HG02973 (cell line): ENCODE data around the gene RHBDD1.
A peak's percentile ranks its signal among the peaks of the same experiment; 100 is the strongest.

ENCODE experiments used
- ATAC-seq: cut with Tn5 transposase; IDR thresholded peaks from one replicate; pipeline ENCODE4 v1.9.1; 2021; ENCODE audit warnings: moderate library complexity; ENCODE audit not compliant: unreplicated experiment

RHBDD1 gene

DNA sequence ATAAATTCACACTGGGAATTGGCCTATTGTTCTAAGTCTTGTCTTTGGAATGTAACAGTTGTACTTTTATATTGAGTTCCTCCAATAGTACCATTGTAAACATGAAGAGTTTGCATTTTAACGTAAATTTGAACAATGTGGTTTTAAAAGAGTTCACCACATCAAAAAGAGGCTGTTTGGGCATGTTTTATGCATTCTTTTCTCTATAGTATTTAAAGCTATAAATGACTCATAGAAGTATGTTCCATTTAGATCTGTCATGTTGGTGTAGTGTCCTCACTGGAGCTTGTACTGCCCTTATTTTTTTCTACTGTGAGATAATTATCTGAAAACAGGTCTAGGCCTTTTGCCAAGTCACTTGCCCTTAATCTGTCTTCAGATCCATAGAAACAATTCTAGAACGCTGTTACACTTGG is 141.9 kb downstream of the RHBDD1 start:
- ATAC-seq = no peak

DNA sequence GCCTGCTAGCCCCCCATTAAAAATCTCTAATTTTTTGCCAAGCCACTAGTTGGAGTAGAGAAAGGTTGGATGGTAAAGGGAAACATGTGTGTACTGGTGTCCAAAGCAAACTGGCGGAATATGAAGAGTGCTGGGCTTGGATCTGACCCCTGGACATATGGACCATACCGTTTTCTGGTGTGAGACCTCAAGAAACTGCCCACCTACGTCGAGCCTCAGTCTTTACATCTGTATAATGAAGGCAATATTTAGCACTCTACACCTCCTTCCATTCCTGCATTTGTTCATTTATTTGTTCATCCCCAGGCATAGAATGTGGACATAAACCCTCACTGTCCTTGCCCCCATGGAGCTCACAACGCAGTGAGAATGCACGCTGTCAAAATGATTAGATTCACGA is 142.4 kb downstream of the RHBDD1 start:
- ATAC-seq = no peak

DNA sequence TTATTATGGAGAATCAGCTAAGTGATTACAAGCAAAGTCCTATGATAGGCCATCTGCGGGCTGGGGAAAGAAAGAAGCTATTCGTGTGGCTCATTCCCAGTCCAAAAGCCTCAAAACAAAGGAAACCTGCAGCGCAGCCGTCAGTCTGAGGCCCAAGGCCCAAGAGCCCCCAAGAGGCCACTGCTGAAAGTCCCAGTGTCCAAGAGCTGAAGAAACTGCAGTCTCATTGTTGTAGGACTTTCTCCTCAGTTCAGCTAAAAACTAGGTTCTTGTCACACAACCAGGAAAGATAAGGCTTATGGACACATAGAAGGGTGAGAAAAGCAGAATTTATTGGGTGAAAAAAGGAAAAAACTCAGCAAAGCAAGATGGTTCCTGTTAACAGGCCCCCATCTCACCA is 143.2 kb downstream of the RHBDD1 start:
- ATAC-seq = no peak

DNA sequence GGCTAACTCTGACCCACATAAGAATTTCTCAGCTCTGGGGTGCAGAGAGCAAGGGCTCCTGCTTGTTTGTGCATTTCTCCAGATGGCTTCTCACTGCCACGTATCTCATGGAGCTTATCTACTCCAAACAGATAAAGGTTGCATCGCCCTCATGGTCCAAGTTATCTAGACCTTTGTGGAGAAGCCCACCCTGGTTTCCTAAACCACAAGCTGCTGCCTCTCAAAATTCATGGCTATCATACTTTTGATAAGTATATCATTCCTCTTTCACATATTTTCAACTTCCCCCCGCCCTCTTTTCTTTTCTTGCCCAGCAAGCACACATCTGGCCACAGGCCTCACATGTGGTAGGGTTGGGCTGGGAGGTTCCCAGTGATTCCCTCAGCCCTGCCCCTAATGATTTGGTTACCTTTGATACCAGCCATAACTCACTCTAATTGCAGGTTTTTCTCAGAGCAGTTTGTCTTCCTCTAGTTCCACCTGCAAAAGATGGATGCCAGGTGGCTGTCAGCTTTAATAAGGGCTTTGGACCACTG is 146.0 kb downstream of the RHBDD1 start:
- no peak for ATAC-seq

DNA sequence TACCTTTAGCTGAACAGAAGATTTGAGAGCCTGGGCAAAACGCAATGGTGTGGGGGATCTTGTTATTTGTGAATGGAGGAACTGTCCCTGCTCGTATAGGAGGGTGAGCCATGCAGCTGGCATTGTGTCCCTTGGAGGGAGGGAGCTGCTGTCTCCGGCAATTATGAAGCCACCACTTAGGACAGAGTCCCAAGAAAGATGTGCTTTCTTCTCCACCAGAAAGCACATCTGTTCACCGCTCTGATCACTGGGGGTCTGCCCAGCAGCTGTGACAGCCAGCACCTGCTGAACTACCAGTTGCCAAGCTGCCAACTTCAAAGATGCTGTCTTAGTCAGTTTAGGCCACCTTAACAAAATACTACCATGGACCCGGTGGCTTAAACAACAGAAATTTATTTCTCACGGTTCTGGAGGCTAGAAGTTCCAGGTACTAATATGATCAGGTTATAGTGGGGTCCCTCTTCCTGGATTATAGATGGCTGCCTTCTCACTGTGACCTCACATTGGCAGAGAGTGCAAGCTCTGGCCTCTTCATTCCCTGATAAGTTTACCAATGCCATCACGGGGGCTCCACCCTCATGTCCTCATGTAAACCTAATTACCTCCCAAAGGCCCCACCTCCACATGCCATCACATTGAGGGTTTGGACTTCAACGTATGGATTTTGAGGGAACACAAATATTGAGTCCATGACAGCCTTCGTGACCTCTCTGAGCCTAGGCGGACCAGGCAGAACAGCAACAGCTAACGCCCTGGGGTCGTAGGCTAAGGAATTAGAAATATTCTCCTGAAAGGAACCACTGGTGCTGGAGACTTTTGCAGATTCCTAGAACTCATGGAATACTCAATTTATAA is 148.3 kb downstream of the RHBDD1 start:
- no peak for ATAC-seq

DNA sequence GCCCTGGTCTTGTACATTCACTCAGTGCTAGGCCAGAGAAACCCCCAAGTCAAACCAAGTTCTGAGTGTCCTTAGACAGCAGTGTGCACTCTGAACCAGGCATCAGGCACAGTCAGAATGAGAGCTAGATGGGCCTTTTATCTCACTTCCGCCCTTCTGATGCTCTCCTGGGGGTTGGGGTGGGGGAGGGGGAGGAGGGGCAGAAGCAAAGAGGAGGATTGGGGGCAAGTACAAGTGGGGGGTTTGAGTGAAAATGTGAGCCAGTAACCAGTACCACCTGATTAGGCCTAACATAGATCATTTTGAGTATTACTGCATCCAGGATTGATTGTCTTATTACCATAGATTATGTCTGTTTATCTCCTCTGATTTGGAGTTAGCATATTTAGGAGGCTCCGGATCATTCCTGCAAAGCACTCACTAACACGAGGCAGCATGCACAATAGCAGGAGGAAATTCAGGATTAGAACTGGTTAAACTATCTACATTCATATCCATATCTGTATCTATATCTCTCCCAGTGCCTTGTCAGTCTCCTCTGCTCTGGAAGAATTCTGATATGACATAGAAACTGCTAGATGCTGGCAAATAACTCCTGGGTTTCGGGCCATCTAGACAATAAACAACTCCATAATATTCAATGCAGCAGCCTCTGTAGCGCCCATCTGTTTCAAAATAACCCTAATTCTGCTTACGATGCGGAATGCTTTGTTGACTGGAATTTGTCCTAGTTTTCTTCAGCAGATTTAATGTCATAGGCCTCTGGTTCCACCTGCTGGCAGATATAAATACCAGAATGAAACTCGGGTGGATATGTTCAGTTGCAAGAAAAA is 149.1 kb downstream of the RHBDD1 start:
- ATAC-seq = peak; percentile 98

DNA sequence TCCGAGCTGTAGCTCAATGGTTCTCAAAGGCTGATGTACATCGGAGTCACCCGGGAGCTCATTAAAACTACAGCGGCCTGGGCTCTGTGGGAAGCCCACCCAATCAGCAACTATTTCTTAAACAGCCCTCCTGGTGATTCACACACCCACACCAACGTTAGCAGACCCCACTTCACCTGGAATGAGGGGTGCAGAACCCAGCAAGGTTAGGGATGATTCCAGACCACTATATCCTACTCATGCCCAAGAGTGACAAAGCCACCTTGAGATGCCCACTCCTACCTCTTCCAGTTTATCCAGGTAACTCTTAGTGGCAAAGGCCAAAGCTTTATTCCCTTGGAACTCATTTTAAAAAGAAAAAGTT is 149.7 kb downstream of the RHBDD1 start:
- no peak for ATAC-seq

DNA sequence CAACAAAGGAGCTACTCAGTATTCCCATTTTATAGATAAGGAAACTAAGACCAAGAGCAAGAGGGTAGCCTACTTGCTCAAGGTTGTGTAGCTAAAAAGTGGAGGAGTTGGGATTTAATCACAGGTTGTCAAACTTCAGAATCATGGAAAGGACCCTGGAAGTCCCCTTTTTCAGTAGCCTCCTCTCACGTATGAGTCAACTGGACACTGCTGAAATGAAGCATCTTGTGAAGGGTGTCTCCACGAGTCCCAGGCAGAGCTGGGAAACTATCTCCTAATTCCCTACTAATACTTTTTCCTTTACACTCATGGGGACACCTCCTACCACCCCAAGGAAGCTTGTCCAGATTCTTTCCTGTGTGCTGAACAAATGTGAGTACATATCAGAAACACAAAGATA is 155.8 kb downstream of the RHBDD1 start:
- ATAC-seq = no peak

DNA sequence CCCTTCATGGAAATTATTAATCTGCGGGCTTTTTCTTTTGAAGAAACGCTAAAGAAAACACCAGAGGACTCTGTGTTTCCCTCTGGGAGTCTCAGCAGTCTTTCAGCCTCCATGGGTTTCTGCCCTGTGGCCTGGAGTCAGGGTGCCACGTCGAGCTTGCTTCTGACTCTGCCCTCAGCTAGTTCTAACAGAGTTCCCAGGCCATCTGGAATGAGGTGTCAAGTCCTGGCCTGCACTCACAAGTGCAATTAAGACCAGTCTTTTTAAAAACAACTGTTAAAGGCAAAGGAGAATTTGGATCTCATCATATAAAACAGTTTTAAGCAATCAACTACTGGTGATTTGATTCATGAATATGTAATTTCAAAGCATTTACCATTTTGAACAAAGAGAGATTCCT is 157.3 kb downstream of the RHBDD1 start:
- no peak for ATAC-seq

DNA sequence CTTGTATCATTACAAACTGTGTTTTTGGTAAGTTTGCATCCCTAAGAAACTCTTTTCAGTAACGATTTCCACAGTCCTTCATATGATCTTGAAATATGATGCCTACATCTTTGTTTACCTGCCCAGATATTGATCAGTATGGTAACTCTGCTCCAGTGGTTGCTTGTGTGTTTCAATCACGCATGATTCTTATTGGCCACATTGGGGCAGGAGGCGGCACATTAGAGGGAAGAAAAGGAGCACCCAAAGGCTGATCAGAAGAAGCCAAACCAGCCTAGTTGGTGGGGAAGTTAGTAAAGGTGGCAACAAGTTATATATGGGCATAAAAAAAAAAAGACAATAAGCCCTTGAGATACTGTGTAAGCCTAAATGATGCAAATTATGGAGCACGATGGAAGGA is 158.9 kb downstream of the RHBDD1 start:
- no peak for ATAC-seq

DNA sequence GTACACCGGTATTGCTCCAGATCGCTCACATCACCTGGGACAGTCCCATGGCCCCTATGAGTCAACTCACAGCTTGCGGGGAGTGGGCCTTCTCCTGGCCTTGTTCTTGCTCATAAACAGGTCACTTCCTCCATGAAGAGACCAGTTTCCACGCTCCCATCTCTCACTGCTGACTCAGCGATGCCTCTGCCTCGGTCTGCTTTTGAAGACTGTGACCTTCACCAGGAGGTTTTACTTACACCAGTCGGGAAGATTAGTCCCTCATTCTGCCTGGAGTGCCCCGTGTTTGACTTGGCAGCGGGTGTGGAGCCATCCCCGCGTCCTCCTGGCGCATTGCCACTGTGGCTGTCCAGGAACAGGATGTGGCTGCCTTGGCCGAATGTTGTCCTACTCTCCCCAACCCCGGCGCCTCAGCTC is 159.8 kb downstream of the RHBDD1 start:
- ATAC-seq = peak; percentile 48

DNA sequence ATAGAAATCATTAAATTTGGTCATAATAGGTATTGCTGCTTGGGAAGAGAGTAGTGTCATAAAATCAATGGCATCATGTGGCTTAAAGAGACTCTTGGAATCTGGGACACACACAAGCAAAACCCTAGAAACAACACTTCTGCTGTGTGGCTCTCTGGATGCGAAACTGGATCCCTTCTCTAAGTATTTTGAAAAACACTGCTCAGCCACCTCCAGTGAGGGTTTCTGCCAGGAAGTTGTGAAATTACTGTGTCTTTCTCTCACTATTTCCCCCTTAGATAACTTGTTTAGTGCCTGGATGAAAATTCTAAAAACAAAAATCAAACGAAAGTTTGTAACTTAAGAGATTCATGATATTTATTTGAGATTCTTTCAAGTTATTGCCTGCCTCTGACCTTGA is 163.8 kb downstream of the RHBDD1 start:
- ATAC-seq = no peak

DNA sequence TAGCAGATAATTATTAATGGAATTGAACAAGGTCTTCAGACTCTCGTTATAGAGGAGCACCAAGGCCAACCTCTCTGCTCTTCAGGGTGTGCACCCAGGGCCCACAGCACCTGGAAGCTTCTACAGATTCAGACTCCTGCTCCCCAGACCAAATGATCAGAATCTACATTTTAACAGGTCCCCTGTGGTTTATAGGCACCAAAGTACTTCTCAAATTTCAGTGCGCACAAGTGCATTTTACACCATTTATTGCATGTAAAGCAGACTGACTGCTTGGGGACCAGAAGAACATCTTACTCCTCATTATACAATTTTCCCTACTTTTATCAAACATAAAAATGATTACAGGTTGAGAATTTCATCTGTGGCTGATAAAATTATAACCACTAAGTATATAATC is 164.3 kb downstream of the RHBDD1 start:
- no peak for ATAC-seq

DNA sequence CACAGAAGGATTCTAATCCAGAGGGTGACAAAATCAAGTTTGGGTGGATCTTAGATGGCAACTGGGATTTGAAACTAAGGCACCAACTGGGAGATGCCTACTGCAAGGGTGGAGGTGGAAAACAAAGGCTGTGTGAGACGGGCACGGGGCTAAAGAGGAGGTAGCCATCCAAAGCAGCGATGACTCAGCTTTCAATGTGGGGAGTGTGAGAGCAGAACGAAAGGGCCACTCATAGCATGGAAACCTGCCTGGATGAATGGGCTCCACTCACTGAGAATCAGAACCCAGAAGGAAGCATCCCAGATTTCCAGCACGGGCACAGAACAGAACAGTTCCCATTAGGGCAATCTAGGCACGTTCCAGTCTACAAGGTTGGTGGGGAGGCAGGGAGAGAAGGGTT is 168.6 kb downstream of the RHBDD1 start:
- ATAC-seq = no peak

DNA sequence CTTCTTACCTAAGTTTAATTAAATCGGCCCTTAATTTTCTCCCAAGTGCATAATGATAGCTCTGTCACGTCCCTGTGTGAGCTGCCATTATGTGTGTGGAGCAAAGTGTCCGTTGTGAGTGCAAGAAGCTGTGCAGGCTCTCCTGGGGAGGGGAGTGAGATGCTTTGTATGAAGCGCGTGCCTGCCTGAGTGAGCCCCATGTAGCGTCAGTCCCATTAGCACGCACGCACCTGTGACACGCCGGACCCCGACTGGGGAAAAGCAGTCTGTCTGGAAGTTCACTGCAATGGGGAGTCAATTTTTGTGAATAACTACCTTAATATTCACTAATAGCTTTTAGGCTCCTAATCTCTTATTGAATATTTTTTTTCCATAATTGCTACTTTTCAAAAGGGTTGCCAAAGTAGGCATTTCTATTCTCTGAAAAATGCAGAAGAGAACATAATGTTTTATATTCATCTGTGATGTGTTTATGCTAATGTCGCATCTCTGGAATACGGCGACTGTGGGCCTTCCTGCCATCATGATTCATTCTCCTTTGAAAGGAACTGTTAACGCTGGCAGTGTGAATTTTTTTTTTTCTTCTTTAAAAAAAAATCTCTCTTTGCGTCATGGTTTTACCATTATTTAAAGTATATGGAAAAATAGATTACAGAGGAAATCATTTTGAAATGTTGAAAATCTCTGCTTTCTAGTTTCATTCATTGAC is 170.5 kb downstream of the RHBDD1 start:
- ATAC-seq = no peak

DNA sequence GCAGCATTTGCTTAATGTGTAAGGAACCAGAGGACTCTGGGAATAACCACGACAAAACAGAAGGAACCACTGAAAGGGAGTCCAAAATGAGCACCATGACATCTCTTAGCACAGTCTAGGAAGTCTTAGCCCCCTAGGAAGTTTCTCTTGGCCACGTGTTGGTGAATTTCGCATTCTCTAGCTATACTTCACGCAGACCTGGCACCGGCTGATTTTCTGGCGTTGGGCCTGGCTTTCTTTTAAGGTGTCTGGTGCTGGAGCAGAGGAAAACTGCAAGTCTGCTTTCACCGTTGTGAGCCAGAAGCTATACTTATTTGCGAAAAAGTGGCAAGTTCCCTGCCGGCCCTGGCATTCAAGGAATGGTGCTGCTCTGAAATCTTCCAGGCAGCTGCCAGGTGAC is 171.3 kb downstream of the RHBDD1 start:
- no peak for ATAC-seq

DNA sequence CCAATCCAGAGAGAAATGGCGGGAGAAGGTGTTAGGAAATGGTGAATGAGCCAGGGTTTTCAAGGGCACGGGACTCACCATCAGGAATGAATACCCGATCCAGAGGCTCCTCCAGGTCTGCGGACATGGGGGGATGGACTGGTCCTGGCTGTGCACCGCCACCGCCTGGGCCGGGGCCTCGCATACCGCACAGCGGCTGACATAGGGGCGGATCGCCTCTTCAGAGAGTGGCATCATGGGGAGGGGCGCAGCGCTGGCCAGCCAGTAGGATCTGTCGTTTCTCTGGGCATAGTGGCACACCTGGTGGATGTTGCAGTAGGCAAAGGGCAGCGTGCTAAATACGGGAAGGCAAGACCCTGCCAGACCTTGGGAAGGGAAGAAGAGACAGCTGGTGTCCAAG is 172.1 kb downstream of the RHBDD1 start:
- no peak for ATAC-seq

DNA sequence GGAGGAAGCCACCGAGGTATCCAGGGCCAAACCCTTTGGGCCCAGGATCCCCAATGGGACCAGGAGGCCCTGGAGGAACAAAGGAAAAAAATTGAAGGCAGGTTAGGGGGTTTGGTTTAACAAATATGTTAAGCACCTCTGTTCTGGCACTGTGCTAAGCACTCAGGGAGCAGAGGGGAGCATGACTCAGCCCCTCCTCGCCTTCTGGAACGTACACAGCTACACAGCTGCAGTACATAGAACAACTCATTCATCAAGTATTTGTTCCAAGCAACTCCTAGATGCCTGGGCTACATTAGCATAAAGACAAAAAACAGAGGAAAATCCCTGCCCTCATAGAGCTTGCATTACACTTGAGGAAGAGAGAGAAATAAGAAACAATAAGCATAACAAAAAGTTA is 174.6 kb downstream of the RHBDD1 start:
- no peak for ATAC-seq

DNA sequence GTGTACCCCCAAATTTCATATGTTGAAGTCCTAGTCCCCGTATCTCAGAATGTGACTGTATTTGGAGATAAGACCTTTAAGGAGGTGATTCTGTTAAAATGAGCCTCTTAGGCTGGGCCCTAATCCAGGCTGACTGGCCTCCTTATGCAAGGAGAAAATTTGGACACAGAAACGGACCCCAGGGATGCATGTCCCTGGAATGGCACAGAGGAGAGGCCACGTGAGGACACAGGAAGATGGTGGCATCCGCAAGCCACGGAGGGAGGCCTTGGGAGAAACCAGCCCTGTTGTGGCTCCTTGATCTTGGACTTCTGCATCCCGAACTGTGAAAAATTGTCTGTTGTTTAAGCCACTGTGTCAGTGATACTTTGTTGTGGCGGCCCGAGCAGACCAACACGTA is 177.5 kb downstream of the RHBDD1 start:
- no peak for ATAC-seq

DNA sequence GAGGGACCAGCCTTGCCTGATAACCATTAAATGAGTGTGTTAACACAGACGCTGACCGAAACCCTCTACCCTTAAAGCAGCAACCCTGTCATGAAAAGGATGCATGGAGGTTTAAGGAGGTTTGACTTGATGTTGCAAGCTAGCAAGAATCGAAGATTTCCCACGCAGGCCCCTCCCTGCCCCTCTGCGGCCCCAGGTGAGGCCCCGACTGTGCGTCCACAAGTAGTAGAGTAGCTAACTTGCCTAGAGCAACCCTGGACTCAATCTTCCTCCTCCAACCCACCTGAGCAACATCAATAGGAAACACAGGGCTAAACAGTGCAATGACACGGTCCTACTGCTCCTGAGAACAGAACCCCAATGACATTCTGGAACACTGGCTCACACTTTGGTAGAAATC is 178.0 kb downstream of the RHBDD1 start:
- ATAC-seq = no peak

DNA sequence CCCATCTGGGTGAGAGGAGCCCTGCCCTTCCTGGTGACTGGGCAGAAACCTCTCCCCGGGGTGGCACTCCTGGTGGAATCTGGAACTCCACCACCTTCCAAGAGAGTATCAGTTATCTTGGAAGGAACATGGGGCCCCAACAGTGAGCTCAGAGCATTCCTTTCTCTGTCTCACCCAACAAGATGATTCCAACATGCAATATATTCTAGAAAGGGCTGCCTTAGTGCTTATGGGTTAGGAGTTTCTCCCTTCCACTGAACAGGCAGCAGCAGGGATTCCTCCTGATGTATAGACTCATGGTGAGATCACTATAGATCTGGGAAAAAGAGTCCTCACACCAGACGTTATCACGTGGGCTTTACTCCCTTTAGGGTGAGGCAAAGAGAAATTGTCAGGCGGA is 181.0 kb downstream of the RHBDD1 start:
- ATAC-seq = no peak
